Activated CD4-positive, alpha-beta T cell treated with anti-CD3 and anti-CD28 coated beads, Interleukin-2, amount 50 U/mL, for 16 hours (primary cell): ENCODE measurements around the gene PDLIM7.
"Not testable (repeated sequence)": the region's sequence is repeated elsewhere in the genome, so short reads cannot be mapped to it uniquely, and the experiment has no call there.

ENCODE experiments used
- DNase-seq: peaks from one replicate; pipeline ENCODE4 v3.0.0-alpha.2; 2020

Gene PDLIM7, protein sequence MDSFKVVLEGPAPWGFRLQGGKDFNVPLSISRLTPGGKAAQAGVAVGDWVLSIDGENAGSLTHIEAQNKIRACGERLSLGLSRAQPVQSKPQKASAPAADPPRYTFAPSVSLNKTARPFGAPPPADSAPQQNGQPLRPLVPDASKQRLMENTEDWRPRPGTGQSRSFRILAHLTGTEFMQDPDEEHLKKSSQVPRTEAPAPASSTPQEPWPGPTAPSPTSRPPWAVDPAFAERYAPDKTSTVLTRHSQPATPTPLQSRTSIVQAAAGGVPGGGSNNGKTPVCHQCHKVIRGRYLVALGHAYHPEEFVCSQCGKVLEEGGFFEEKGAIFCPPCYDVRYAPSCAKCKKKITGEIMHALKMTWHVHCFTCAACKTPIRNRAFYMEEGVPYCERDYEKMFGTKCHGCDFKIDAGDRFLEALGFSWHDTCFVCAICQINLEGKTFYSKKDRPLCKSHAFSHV

GRCh38 chr5:177497292-177498012, at the start of gene PDLIM7:
Gene PDLIM7 (minus strand): TSS chr5:177497604. CDS start chr5:177496512, 1,092 bp downstream.
- peak; percentile 96 for DNase-seq

- DNase-seq = no peak
Observed at GRCh38 chr5:177546258-177546741, 48.9 kb upstream of the PDLIM7 start.

DNA sequence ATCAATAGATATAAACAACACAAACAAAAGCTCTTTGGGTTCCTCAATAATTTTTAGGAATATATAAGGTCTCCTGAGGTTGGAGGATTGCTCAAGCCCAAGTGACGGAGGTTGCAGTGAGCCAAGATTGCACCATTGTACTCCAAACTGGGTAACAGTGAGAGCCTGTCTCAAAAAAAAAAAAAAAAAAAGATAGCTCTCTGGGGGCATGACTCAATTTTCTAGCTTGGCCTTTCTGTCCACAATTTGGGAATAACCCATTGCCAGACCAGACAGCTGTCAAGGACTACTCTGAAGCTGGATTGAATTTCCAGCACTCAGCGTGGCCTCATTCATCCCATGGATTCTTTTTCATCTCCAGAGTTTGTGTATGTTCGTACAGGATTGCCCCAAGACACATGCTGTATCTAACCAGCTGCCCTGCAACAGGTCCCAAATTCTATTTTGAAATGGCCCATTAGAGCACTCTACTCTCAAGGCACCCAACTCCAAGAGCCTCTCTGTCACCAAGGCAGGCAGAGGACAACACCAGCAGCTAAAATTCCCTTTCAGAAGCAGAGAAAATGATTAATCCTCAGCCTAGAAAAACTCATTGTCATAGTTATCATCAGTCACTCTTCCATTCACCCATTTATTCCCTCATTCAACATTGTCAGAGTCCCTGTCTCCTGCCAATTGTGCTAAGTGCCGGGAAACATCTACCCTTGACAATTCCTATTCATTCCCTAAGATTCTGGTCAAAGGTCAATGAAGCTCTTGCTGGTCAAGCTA, 48.3 kb upstream of the PDLIM7 start:
- DNase-seq = no peak

GRCh38 chr5:177542816-177543465, 45.5 kb upstream of the PDLIM7 start:
- no peak for DNase-seq

GRCh38 chr5:177540438-177540837, 43.0 kb upstream of the PDLIM7 start:
- DNase-seq = no peak

- no peak for DNase-seq
Observed at GRCh38 chr5:177539411-177539810, 42.0 kb upstream of the PDLIM7 start.

GRCh38 chr5:177538876-177539275, 41.5 kb upstream of the PDLIM7 start:
- no peak for DNase-seq

GRCh38 chr5:177537389-177538361, 40.3 kb upstream of the PDLIM7 start:
- no peak for DNase-seq

- DNase-seq = no peak
Observed at GRCh38 chr5:177536386-177536785, 39.0 kb upstream of the PDLIM7 start.

- no peak for DNase-seq
Observed at GRCh38 chr5:177535125-177535524, 37.7 kb upstream of the PDLIM7 start.

- DNase-seq = not testable (repeated sequence)
Observed at GRCh38 chr5:177534433-177534832, 37.0 kb upstream of the PDLIM7 start.

GRCh38 chr5:177531209-177531940, 34.0 kb upstream of the PDLIM7 start:
- no peak for DNase-seq

DNA sequence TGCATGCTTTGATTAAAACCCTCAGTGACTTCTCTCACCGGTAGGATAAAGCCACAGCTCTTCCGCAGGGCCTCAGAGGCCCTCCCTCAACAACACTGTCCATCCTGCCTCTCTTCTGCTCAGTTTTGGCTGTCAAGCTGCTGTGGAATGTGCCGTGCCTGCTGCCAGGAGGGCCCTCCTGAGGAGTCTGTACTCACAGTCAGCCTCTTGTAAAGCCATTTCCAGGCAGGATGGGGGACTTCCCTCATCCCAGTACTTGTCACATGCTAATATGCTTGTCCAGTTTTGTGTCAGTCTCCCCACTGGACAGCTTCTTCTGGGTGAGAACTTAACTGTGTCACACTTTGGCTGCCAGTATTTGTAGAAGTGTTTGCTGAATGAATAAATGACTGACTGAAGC, 33.2 kb upstream of the PDLIM7 start:
- no peak for DNase-seq

DNA sequence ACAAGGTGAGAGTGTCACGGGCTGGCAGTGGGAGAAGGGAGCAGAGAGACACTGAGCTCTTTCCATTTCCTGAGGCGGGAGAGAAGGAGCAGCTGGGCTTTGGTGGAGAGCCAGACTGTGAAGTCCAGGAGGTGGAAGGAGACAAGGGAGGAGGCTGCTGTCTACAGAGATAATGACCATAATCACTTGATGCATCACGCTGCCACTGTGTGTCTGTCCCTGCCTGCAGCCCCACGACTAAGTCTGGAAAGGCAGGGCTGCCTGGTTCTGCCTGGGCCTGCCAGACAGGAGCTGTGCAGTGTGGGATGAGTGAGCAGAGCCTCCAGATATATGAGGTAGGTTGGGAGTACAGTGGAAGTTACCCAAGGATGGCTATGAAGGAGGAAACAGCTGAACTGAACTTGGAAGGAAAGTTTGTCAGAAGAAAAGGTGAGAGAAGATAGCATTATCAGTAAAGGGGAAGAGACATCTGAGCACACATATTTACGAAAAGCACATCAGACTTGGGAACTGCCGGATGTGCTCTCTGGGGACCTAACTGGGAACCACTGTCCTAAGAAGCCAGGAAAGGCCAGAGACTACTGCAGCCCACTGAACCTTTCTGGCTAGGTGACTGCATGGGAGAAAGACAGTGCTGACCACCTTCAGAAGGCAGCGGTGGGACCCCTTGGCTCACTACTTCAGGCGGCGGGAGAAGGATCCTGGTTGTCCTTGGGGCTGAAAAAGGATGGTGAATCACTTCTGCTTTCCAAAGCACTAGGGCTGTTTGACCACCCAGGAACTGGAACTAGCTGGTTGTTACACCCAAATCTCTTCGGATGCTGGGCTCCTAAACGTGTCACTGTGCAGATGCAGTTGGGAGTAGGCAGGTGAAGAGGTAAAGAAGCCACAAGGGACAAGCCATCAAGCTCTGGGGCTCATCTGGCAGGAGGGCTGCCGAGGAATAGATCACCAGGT, 32.1 kb upstream of the PDLIM7 start:
- DNase-seq = no peak

DNA sequence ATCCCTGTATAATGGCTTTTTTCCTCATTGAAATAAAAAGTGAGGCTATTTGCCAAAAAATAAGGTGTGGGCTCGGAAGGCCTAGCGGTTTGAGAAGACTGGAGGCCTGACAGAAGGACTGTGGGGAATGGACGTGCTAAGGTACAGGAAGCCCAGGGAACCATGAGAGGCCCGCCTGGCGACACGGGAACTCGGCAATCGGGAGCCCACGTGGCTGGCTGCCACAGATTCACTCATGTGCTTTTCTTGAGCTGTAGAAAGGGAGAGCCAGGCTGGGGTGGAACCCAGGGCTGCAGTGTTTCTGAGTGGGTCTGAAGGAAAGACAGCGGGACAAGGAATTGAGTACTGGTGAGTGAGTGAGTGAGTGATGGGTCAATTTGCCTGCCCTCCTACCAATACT, 31.2 kb upstream of the PDLIM7 start:
- DNase-seq = no peak

- no peak for DNase-seq
Observed at GRCh38 chr5:177527595-177527994, 30.2 kb upstream of the PDLIM7 start.

- DNase-seq = no peak
Observed at GRCh38 chr5:177526791-177527190, 29.4 kb upstream of the PDLIM7 start.

- DNase-seq = no peak
Observed at GRCh38 chr5:177526191-177526590, 28.8 kb upstream of the PDLIM7 start.

- no peak for DNase-seq
Observed at GRCh38 chr5:177524941-177525655, 27.7 kb upstream of the PDLIM7 start.
